ENCODE results near the gene MYO16.
A peak's percentile ranks its signal among the peaks of the same experiment; 100 is the strongest.
"Not testable (repeated sequence)": the region's sequence is repeated elsewhere in the genome, so short reads cannot be mapped to it uniquely, and the experiment has no call there.

MYO16 gene

GRCh38 chr13:108911807-108912206 lies 282.4 kb downstream of the MYO16 start:
- DNase-seq: no peak

GRCh38 chr13:108913731-108914130 lies 284.3 kb downstream of the MYO16 start:
- not testable (repeated sequence) for DNase-seq

- no peak for DNase-seq
These were observed 285.8 kb downstream of the MYO16 start for GRCh38 chr13:108915095-108915633.

GRCh38 chr13:108915634-108916512 lies 286.5 kb downstream of the MYO16 start:
- peak; percentile 72 for DNase-seq

- no peak for DNase-seq
These were observed 288.2 kb downstream of the MYO16 start for GRCh38 chr13:108917581-108917980.

GRCh38 chr13:108919036-108919907 lies 289.9 kb downstream of the MYO16 start:
- no peak for DNase-seq

- no peak for DNase-seq
These were observed 290.7 kb downstream of the MYO16 start for GRCh38 chr13:108920137-108920536.

GRCh38 chr13:108921238-108921637 lies 291.8 kb downstream of the MYO16 start:
- DNase-seq: no peak

- DNase-seq: no peak
These were observed 292.7 kb downstream of the MYO16 start for GRCh38 chr13:108922108-108922507.

- no peak for DNase-seq
These were observed 294.1 kb downstream of the MYO16 start for GRCh38 chr13:108923386-108924047.

GRCh38 chr13:108924134-108924533 lies 294.7 kb downstream of the MYO16 start:
- no peak for DNase-seq

GRCh38 chr13:108924541-108924940 lies 295.1 kb downstream of the MYO16 start:
- DNase-seq: no peak

GRCh38 chr13:108925070-108925469 lies 295.7 kb downstream of the MYO16 start:
- no peak for DNase-seq

- DNase-seq: no peak
These were observed 297.5 kb downstream of the MYO16 start for GRCh38 chr13:108926862-108927261.

GRCh38 chr13:108927615-108928014 lies 298.2 kb downstream of the MYO16 start:
- DNase-seq: no peak

GRCh38 chr13:108929532-108930206 lies 300.3 kb downstream of the MYO16 start:
- no peak for DNase-seq

- DNase-seq: no peak
These were observed 302.8 kb downstream of the MYO16 start for GRCh38 chr13:108932196-108932595.

GRCh38 chr13:108933061-108933460 lies 303.6 kb downstream of the MYO16 start:
- no peak for DNase-seq

- DNase-seq: no peak
These were observed 308.7 kb downstream of the MYO16 start for GRCh38 chr13:108938155-108938554.

- no peak for DNase-seq
These were observed 310.7 kb downstream of the MYO16 start for GRCh38 chr13:108940121-108940520.

GRCh38 chr13:108943842-108944241 lies 314.4 kb downstream of the MYO16 start:
- no peak for DNase-seq

- no peak for DNase-seq
These were observed 315.3 kb downstream of the MYO16 start for GRCh38 chr13:108944760-108945159.
